HCT116 (cell line): ENCODE results near the gene CALD1. TPM values are rescaled to one million over a fixed set of nuclear protein-coding genes. Genes with fewer than 3 reads are reported as not detected.

Source experiments
- ATAC-seq: fragments of 200-7000 bp; cut with Tn5 transposase; 2 replicates; pipeline ENCODE4 v1.9.1; 2020; ENCODE audit warnings: mild to moderate bottlenecking, moderate library complexity
- BruUV-seq: library from RNA; stranded (reverse); fragments of 400-500 nt; replicated peaks from 2 replicates; lab custom pipeline; 2021; lab: Mats Ljungman, UMichigan
- CTCF ChIA-PET: fragments of 300-600 bp; sonication (Branson Sonifier 250); formaldehyde crosslinking; loops from one replicate; lab custom pipeline; 2021; ENCODE audit warnings: antibody characterized with exemption; lab: Charles Lee
- POLR2A ChIA-PET: fragments of 300-600, 350-600 bp; sonication (Branson Sonifier 250); formaldehyde crosslinking; loops from one replicate; lab custom pipeline; 2021; ENCODE audit warnings: antibody characterized with exemption; lab: Charles Lee
- RAD21 ChIA-PET, 2 experiments: fragments of 300-600 bp; sonication (Branson Sonifier 250); formaldehyde crosslinking; loops; one replicate each; lab custom pipeline; 2023; ENCODE audit warnings: low total read pairs in 2 of 2; ENCODE audit not compliant: uncharacterized antibody in 2 of 2, unreplicated experiment in 2 of 2, low non-redundant PET in 1 of 2; lab: Charles Lee
- DNase-seq: peaks from one replicate; pipeline ENCODE4 v3.0.0-alpha.2; 2010; ENCODE audit warnings: low read depth, low spot score
- H2AFZ ChIP-seq: fragments of 200-600 bp; shearing (Covaris generic), sonication (generic); 2 replicates; pipeline ENCODE4 v1.6.1; 2017; ENCODE audit warnings: low read depth, mixed run types, mixed read lengths, antibody characterized with exemption, low read length; ENCODE audit not compliant: poor library complexity, severe bottlenecking
- H3K27ac ChIP-seq: 2 replicates; pipeline ENCODE4 v1.5.1; 2012; ENCODE audit warnings: low read depth, low read length
- H3K27me3 ChIP-seq: fragments of 200-600 bp; sonication (generic); 2 replicates; pipeline ENCODE4 v1.6.1; 2016; ENCODE audit warnings: mixed run types, low read length, mixed read lengths; ENCODE audit not compliant: insufficient read depth
- H3K36me3 ChIP-seq, 2 experiments: fragments of 200-500 bp in 1 of 2; fragments of 200-600 bp in 1 of 2; sonication (Bioruptor generic) in 1 of 2; sonication (generic) in 1 of 2; 2 replicates each; pipeline versions ENCODE4 v1.5.1 to v1.6.1; 2014 to 2016; ENCODE audit warnings: low read length in 2 of 2, inconsistent platforms in 1 of 2, mixed read lengths in 1 of 2, mixed run types in 1 of 2; ENCODE audit not compliant: insufficient read depth in 2 of 2, control insufficient read depth in 1 of 2
- H3K4me1 ChIP-seq, 2 experiments: fragments of 200-600 bp in 1 of 2; sonication (generic) in 1 of 2; 2 replicates each; pipeline versions ENCODE4 v1.5.1 to v1.6.1; 2012 to 2017; ENCODE audit warnings: low read length in 2 of 2, inconsistent platforms in 1 of 2, mild to moderate bottlenecking in 1 of 2, mixed read lengths in 1 of 2, mixed run types in 1 of 2, moderate library complexity in 1 of 2; ENCODE audit not compliant: insufficient read depth in 2 of 2, control insufficient read depth in 1 of 2
- H3K4me2 ChIP-seq: fragments of 200-600 bp; sonication (generic); 2 replicates; pipeline ENCODE4 v1.6.1; 2017; ENCODE audit warnings: mixed run types, low read length, mixed read lengths
- H3K4me3 ChIP-seq, 2 experiments: fragments of 200-600 bp in 1 of 2; sonication (generic) in 1 of 2; replicated peaks in 1 of 2; 2 replicates each; pipeline ENCODE4 v1.5.1; 2011 to 2016; ENCODE audit warnings: low read length in 2 of 2, control low read depth in 1 of 2, low read depth in 1 of 2, mild to moderate bottlenecking in 1 of 2, mixed read lengths in 1 of 2, mixed run types in 1 of 2
- H3K79me2 ChIP-seq: fragments of 200-600 bp; sonication (generic); 2 replicates; pipeline ENCODE4 v1.6.1; 2017; ENCODE audit warnings: mild to moderate bottlenecking, mixed run types, low read length, moderate library complexity, mixed read lengths; ENCODE audit not compliant: insufficient read depth
- H3K9ac ChIP-seq: fragments of 200-600 bp; sonication (generic); 2 replicates; pipeline ENCODE4 v1.6.1; 2016; ENCODE audit warnings: low read length, mixed read lengths
- H3K9me2 ChIP-seq: fragments of 200-600 bp; sonication (generic), shearing (Covaris generic); 2 replicates; pipeline ENCODE4 v1.6.1; 2017; ENCODE audit warnings: mixed run types, mild to moderate bottlenecking, moderate library complexity; ENCODE audit not compliant: insufficient read depth
- H3K9me3 ChIP-seq, 2 experiments: fragments of 200-500 bp in 1 of 2; fragments of 200-600 bp in 1 of 2; sonication (Bioruptor generic) in 1 of 2; sonication (generic) in 1 of 2; 2 replicates each; pipeline ENCODE4 v1.6.1; 2014 to 2017; ENCODE audit warnings: low read length in 2 of 2, mixed read lengths in 2 of 2, inconsistent platforms in 1 of 2, low read depth in 1 of 2, mild to moderate bottlenecking in 1 of 2, mixed run types in 1 of 2, moderate library complexity in 1 of 2; ENCODE audit not compliant: control insufficient read depth in 1 of 2, insufficient read depth in 1 of 2
- H4K20me1 ChIP-seq: fragments of 200-600 bp; sonication (generic), shearing (Covaris generic); 2 replicates; pipeline ENCODE4 v1.6.1; 2017; ENCODE audit warnings: mixed run types, mild to moderate bottlenecking, moderate library complexity; ENCODE audit not compliant: insufficient read depth
- CEBPB ChIP-seq: IDR thresholded peaks from 2 replicates; pipeline ENCODE4 v1.6.1; 2012; ENCODE audit warnings: low read depth
- CTCF ChIP-seq, 3 experiments: fragments of 200-600 bp in 1 of 3; sonication (generic) in 1 of 3; IDR thresholded peaks in 2 of 3; conservative IDR thresholded peaks in 1 of 3; 2 replicates each; pipeline ENCODE4 v1.5.1; 2012 to 2017; ENCODE audit warnings: low read depth in 2 of 3, low read length in 2 of 3, antibody characterized with exemption in 1 of 3, borderline replicate concordance in 1 of 3, control low read depth in 1 of 3, mild to moderate bottlenecking in 1 of 3, mixed read lengths in 1 of 3, mixed run types in 1 of 3, moderate library complexity in 1 of 3; ENCODE audit not compliant: insufficient read depth in 1 of 3
- ELF1 ChIP-seq: IDR thresholded peaks from 2 replicates; pipeline ENCODE4 v1.6.1; 2012; ENCODE audit warnings: low read depth, borderline replicate concordance
- EZH2phosphoT487 ChIP-seq: fragments of 200-600 bp; IDR thresholded peaks from 2 replicates; pipeline ENCODE4 v1.6.1; 2018; ENCODE audit warnings: antibody characterized with exemption, borderline replicate concordance
- POLR2A ChIP-seq: IDR thresholded peaks from 2 replicates; pipeline ENCODE4 v1.7.0; 2011; ENCODE audit warnings: borderline replicate concordance; ENCODE audit not compliant: insufficient read depth, insufficient read length; ENCODE audit errors: extremely low read depth
- SP1 ChIP-seq: IDR thresholded peaks from 2 replicates; pipeline ENCODE4 v1.6.1; 2012; ENCODE audit warnings: low read depth
- TCF7L2 ChIP-seq: IDR thresholded peaks from 2 replicates; pipeline ENCODE4 v1.7.0; 2011; ENCODE audit warnings: borderline replicate concordance, inconsistent platforms; ENCODE audit not compliant: insufficient read depth, insufficient read length; ENCODE audit errors: extremely low read depth
- YY1 ChIP-seq: IDR thresholded peaks from 2 replicates; pipeline ENCODE4 v1.6.1; 2011; ENCODE audit warnings: low read length, low read depth, moderate library complexity, mild to moderate bottlenecking; ENCODE audit not compliant: insufficient replicate concordance; ENCODE audit errors: extremely low read depth
- ZFX ChIP-seq: fragments of 450-650 bp; IDR thresholded peaks from 2 replicates; pipeline ENCODE4 v1.6.1; 2017
- intact Hi-C: fragments of 100-400 bp; cut with micrococcal nuclease; formaldehyde crosslinking; loops from 2 replicates; pipeline ENCODE4 v1.10.0; 2022
- total RNA-seq: library from RNA; stranded (reverse); gene quantifications from one replicate; pipeline ENCODE4 v1.2.1, GENCODE V29; 2021; ENCODE audit not compliant: unreplicated experiment
- TF ChIP-seq, protein P1 (sequence below): IDR thresholded peaks from 2 replicates; pipeline ENCODE4 v1.6.1; 2012
- TF ChIP-seq, protein P2 (sequence below): IDR thresholded peaks from 2 replicates; pipeline ENCODE4 v1.6.1; 2012
- TF ChIP-seq, protein P3 (sequence below): IDR thresholded peaks from 2 replicates; pipeline ENCODE4 v1.6.1; 2011; ENCODE audit warnings: mild to moderate bottlenecking, low read length, moderate library complexity; ENCODE audit not compliant: insufficient replicate concordance; ENCODE audit errors: extremely low read depth

The CALD1 gene
- total RNA-seq, 1 experiment from 2014 or later: 66.8 TPM

DNA sequence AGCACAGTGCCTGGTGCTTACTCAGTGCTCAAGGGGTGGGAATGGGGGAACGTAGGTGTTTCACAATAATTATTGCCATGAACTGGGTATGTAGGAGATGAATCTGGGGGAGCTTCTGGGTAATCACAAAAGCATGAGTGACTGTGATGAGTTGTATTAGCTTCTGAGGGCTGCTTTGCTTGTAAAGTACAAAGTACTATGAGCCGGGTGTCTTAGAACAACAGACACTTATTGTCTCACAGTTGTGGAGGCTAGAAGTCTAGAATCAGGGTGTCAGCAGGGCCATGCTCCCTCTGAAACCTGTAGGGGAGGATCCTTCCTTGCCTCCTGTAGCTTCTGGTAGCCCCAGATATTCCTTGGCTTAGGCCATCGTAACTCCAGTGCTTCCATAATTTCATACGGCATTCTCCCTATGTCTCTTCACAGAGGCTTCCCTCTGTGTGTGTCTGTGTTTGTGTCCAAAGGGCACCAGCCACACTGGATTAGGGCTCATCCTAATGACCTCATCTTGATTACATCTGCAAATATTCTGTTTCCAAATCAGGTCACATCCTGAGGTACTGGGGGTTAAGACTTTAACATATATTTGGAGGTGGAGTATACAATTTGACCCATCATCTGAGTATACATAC is 122.1 kb downstream of the CALD1 start:
- H3K9ac ChIP-seq: no peak overlapping the region
- no peak overlapping the region for H3K4me2 ChIP-seq
- ChIA-PET CTCF (no interaction called here), POLR2A (no interaction called here), RAD21 (no interaction called here)
- DNase-seq (no peak), ATAC-seq (no peak)
- H3K27me3 ChIP-seq: no peaks in the 10 kb centered on the region
- H3K36me3 ChIP-seq: no peaks in the 10 kb centered on the region
- H3K4me1 ChIP-seq: peaks cover 18 to 40% of the 10 kb centered on the region in 2 experiments
- intact Hi-C loops: no loop called here
- peaks cover 50% of the 10 kb centered on the region for H3K79me2 ChIP-seq
- no peak overlapping the region for H3K27ac ChIP-seq
- BruUV-seq: no TSS peak
- H3K9me3 ChIP-seq: peaks cover 4% of the 10 kb centered on the region in 2 experiments; a peak in 2 of 4 replicates
- H4K20me1 ChIP-seq: no peaks in the 10 kb centered on the region
- TF ChIP-seq, protein P1, sequence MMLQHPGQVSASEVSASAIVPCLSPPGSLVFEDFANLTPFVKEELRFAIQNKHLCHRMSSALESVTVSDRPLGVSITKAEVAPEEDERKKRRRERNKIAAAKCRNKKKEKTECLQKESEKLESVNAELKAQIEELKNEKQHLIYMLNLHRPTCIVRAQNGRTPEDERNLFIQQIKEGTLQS: no peak
- no peak for TF ChIP-seq CTCF (IDR thresholded peaks at IDR 0.05 in 2 of 3, conservative IDR thresholded peaks at IDR 0.05 in 1 of 3; ENCODE audit: borderline replicate concordance in 1 of 3, insufficient read depth in 1 of 3, low read depth in 2 of 3, low read length in 2 of 3)
- TF ChIP-seq YY1: no peak
- no peak for TF ChIP-seq TCF7L2
- no peak for TF ChIP-seq SP1
- TF ChIP-seq ZFX: no peak
- TF ChIP-seq, protein P2, sequence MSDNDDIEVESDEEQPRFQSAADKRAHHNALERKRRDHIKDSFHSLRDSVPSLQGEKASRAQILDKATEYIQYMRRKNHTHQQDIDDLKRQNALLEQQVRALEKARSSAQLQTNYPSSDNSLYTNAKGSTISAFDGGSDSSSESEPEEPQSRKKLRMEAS: no peak
- no peak for TF ChIP-seq CEBPB
- TF ChIP-seq, protein P3, sequence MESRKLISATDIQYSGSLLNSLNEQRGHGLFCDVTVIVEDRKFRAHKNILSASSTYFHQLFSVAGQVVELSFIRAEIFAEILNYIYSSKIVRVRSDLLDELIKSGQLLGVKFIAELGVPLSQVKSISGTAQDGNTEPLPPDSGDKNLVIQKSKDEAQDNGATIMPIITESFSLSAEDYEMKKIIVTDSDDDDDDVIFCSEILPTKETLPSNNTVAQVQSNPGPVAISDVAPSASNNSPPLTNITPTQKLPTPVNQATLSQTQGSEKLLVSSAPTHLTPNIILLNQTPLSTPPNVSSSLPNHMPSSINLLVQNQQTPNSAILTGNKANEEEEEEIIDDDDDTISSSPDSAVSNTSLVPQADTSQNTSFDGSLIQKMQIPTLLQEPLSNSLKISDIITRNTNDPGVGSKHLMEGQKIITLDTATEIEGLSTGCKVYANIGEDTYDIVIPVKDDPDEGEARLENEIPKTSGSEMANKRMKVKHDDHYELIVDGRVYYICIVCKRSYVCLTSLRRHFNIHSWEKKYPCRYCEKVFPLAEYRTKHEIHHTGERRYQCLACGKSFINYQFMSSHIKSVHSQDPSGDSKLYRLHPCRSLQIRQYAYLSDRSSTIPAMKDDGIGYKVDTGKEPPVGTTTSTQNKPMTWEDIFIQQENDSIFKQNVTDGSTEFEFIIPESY: no peak
- TF ChIP-seq EZH2phosphoT487: no peak
- TF ChIP-seq POLR2A: no peak
- no peak for TF ChIP-seq ELF1
- no peaks in the 10 kb centered on the region for H3K9me2 ChIP-seq
- no peak overlapping the region for H3K4me3 ChIP-seq
- no peak overlapping the region for H2AFZ ChIP-seq
